Smooth muscle cell (in vitro differentiated cells): ENCODE measurements around the gene LRRN4. TPM values are rescaled to one million over a fixed set of nuclear protein-coding genes. Genes with fewer than 3 reads are reported as not detected.

Source experiments
- DNase-seq: peaks from one replicate; lab custom pipeline; 2025; ENCODE audit not compliant: unreplicated experiment; lab: John Stamatoyannopoulos, UW
- H2AFZ ChIP-seq: fragments of 200-600 bp; sonication (generic); 2 replicates; pipeline ENCODE4 v1.6.0; 2016; ENCODE audit warnings: antibody characterized with exemption, low read depth, mild to moderate bottlenecking
- H3F3A ChIP-seq: fragments of 200-600 bp; sonication (generic); 2 replicates; pipeline ENCODE4 v1.6.0; 2017; ENCODE audit warnings: antibody characterized with exemption, low read depth
- H3K27ac ChIP-seq: fragments of 200-600 bp; sonication (generic); 2 replicates; pipeline ENCODE4 v1.5.1; 2016; ENCODE audit warnings: low read depth, mild to moderate bottlenecking
- H3K27me3 ChIP-seq: fragments of 200-600 bp; sonication (generic); 2 replicates; pipeline ENCODE4 v1.6.1; 2016; ENCODE audit warnings: low read depth, mild to moderate bottlenecking
- H3K36me3 ChIP-seq: fragments of 200-600 bp; sonication (generic); 2 replicates; pipeline ENCODE4 v1.5.1; 2016; ENCODE audit warnings: low read depth
- H3K4me1 ChIP-seq: fragments of 200-600 bp; sonication (generic); 2 replicates; pipeline ENCODE4 v1.5.1; 2016; ENCODE audit warnings: low read depth
- H3K4me2 ChIP-seq: fragments of 200-600 bp; sonication (generic); 2 replicates; pipeline ENCODE4 v1.6.0; 2016; ENCODE audit warnings: mild to moderate bottlenecking
- H3K4me3 ChIP-seq: fragments of 200-600 bp; sonication (generic); 2 replicates; pipeline ENCODE4 v1.5.1; 2016; ENCODE audit warnings: mild to moderate bottlenecking
- H3K79me2 ChIP-seq: fragments of 200-600 bp; sonication (generic); 2 replicates; pipeline ENCODE4 v1.6.0; 2016; ENCODE audit warnings: low read depth, mild to moderate bottlenecking
- H3K9ac ChIP-seq: fragments of 200-600 bp; sonication (generic); 2 replicates; pipeline ENCODE4 v1.6.0; 2016; ENCODE audit warnings: low read depth
- H3K9me3 ChIP-seq: fragments of 200-600 bp; sonication (generic); replicated peaks from 2 replicates; pipeline ENCODE4 v1.5.1; 2016; ENCODE audit warnings: low read depth
- H4K20me1 ChIP-seq: fragments of 200-600 bp; sonication (generic); 2 replicates; pipeline ENCODE4 v1.6.0; 2016; ENCODE audit warnings: low read depth
- WGBS: methylation state at CpG from one replicate; pipeline ENCODE4 v1.1.7; 2016; ENCODE audit warnings: low lambda C conversion rate; 5-methylcytosine and 5-hydroxymethylcytosine counted together
- polyA plus RNA-seq: library from polyadenylated mRNA; unstranded; fragments of >200 nt; fragmentation: Nextera tagmentation; extraction: Ambion mirVana; gene quantifications from 2 replicates; pipeline ENCODE4 v1.2.1, GENCODE V29; 2016
- total RNA-seq: library from RNA; depleted of rRNA; stranded (reverse); fragments of >200 nt; gene quantifications from 2 replicates; pipeline ENCODE4 v1.2.3, GENCODE V29; 2014
- TF ChIP-seq, protein P1 (sequence below): fragments of 200-600 bp; sonication (generic); IDR thresholded peaks from 2 replicates; pipeline ENCODE4 v1.5.1; 2017; ENCODE audit warnings: borderline replicate concordance, mild to moderate bottlenecking, antibody characterized with exemption; ENCODE audit not compliant: insufficient read depth, poor library complexity, severe bottlenecking

LRRN4 gene
- total and polyA plus RNA-seq, 2 experiments from 2014 or later: 3.9 to 5.7 TPM

DNA sequence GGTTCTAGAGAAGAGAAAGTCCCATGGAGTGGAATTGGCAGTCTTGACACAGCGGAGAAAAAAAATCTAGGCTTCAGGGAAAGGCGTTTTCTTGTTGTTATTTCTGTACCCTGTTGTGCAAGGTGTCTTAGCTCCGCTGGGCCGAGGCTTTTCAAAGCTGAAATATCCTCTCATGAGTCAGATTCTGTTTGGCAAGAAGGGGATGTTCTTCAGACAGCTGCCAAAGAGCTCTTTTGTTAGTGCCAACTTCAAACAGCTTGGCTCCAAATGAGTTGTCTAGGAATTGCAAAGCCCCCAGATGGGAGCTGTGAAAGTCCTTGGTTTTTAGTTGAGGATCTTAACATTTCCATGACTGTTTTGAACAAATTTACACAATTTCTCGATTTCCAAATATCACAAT lies 45.6 kb downstream of the LRRN4 start:
- H3K9ac ChIP-seq: no peak overlapping the region
- H4K20me1 ChIP-seq: peaks cover 62% of the 10 kb centered on the region

DNA sequence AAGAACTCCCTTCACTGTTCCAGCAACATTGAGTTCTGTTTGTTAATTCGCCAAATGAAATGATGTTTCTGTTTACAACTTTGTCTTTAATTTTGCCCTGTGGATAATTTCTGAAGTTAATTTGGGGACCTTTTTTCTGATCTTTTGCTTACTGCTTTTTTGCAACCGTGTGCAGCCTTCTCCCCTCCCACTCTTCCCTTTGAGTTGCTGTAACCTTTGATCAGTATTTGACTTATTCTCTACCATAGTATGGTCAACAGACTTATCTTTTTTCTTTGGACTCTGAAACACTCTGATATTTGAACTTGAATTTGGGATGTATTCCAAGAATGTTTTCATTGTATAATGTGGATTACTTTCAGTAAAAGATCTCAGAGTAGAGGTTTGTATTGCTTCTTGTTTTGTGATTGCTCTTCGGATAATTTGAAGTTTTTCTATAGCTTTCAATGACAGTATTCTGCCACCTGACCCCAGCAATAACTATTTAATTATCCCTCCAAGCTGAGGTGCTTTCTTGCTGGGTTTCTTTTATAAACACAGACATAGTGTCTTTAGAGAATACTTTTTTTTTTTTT lies 46.2 kb downstream of the LRRN4 start:
- peaks cover 60% of the 10 kb centered on the region for H3K79me2 ChIP-seq
- peaks cover 58% of the 10 kb centered on the region for H4K20me1 ChIP-seq
- H3K27me3 ChIP-seq: no peaks in the 10 kb centered on the region
- TF ChIP-seq, protein P1, sequence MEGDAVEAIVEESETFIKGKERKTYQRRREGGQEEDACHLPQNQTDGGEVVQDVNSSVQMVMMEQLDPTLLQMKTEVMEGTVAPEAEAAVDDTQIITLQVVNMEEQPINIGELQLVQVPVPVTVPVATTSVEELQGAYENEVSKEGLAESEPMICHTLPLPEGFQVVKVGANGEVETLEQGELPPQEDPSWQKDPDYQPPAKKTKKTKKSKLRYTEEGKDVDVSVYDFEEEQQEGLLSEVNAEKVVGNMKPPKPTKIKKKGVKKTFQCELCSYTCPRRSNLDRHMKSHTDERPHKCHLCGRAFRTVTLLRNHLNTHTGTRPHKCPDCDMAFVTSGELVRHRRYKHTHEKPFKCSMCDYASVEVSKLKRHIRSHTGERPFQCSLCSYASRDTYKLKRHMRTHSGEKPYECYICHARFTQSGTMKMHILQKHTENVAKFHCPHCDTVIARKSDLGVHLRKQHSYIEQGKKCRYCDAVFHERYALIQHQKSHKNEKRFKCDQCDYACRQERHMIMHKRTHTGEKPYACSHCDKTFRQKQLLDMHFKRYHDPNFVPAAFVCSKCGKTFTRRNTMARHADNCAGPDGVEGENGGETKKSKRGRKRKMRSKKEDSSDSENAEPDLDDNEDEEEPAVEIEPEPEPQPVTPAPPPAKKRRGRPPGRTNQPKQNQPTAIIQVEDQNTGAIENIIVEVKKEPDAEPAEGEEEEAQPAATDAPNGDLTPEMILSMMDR: no peak
- H3K4me1 ChIP-seq: peaks cover 35% of the 10 kb centered on the region
- WGBS: 63% methylated on average over 3 of the region's 3 CpGs
- peak overlapping the region; percentile 72 for H3K9ac ChIP-seq
- peak overlapping the region; percentile 56 for H3K27ac ChIP-seq
- no peaks in the 10 kb centered on the region for H3K9me3 ChIP-seq
- peaks cover 5% of the 10 kb centered on the region for H3F3A ChIP-seq
- peak overlapping the region; percentile 98 for H3K4me2 ChIP-seq
- H3K4me3 ChIP-seq: peak overlapping the region; percentile 89
- no peak overlapping the region for H2AFZ ChIP-seq
- H3K36me3 ChIP-seq: peaks cover 16% of the 10 kb centered on the region
- DNase-seq: no peak

More for the DNA sequence above, 45.6 kb downstream of the LRRN4 start:
- DNase-seq: no peak
- H3K36me3 ChIP-seq: peaks cover 16% of the 10 kb centered on the region
- TF ChIP-seq, protein P1: no peak
- peak overlapping the region; percentile 89 for H3K4me3 ChIP-seq
- peak overlapping the region; percentile 56 for H3K27ac ChIP-seq
- no peaks in the 10 kb centered on the region for H3K9me3 ChIP-seq
- WGBS: 34% methylated on average over 5 of the region's 5 CpGs
- peak overlapping the region; percentile 98 for H3K4me2 ChIP-seq
- H3K79me2 ChIP-seq: peaks cover 66% of the 10 kb centered on the region
- H2AFZ ChIP-seq: no peak overlapping the region
- H3F3A ChIP-seq: peaks cover 5% of the 10 kb centered on the region
- H3K27me3 ChIP-seq: no peaks in the 10 kb centered on the region
- peaks cover 35% of the 10 kb centered on the region for H3K4me1 ChIP-seq

- 13% methylated on average over 4 of the region's 4 CpGs for WGBS
- no peaks in the 10 kb centered on the region for H3K27me3 ChIP-seq
- H3K4me1 ChIP-seq: peaks cover 35% of the 10 kb centered on the region
- H3K9ac ChIP-seq: peak overlapping the region; percentile 72
- no peak for DNase-seq
- H3K79me2 ChIP-seq: peaks cover 55% of the 10 kb centered on the region
- H3K27ac ChIP-seq: peak overlapping the region; percentile 56
- TF ChIP-seq, protein P1: no peak
- peaks cover 53% of the 10 kb centered on the region for H4K20me1 ChIP-seq
- peak overlapping the region; percentile 89 for H3K4me3 ChIP-seq
- H3K36me3 ChIP-seq: peaks cover 16% of the 10 kb centered on the region
- H3K4me2 ChIP-seq: peak overlapping the region; percentile 98
- peaks cover 5% of the 10 kb centered on the region for H3F3A ChIP-seq
- H2AFZ ChIP-seq: no peak overlapping the region
- H3K9me3 ChIP-seq: no peaks in the 10 kb centered on the region
These were observed 46.7 kb downstream of the LRRN4 start for GRCh38 chr20:6007094-6007528.

GRCh38 chr20:6006603-6006949 lies 47.3 kb downstream of the LRRN4 start:
- peak overlapping the region; percentile 72 for H3K9ac ChIP-seq
- H3K4me2 ChIP-seq: peak overlapping the region; percentile 98
- H3K36me3 ChIP-seq: peaks cover 16% of the 10 kb centered on the region
- no peaks in the 10 kb centered on the region for H3K9me3 ChIP-seq
- H3K79me2 ChIP-seq: peaks cover 49% of the 10 kb centered on the region
- no peak overlapping the region for H3K27ac ChIP-seq
- peak overlapping the region; percentile 58 for H2AFZ ChIP-seq
- peaks cover 47% of the 10 kb centered on the region for H4K20me1 ChIP-seq
- H3F3A ChIP-seq: peaks cover 5% of the 10 kb centered on the region
- TF ChIP-seq, protein P1: no peak
- peaks cover 35% of the 10 kb centered on the region for H3K4me1 ChIP-seq
- no peaks in the 10 kb centered on the region for H3K27me3 ChIP-seq
- peak overlapping the region; percentile 89 for H3K4me3 ChIP-seq
- DNase-seq: no peak
- WGBS: under 1% methylated on average over 10 of the region's 10 CpGs
